HG02938 (cell line): Measurements from ENCODE around the gene SLC30A1.
"Not testable (repeated sequence)": the region's sequence is repeated elsewhere in the genome, so short reads cannot be mapped to it uniquely, and the experiment has no call there.

Source experiments
- ATAC-seq: cut with Tn5 transposase; IDR thresholded peaks from one replicate; pipeline ENCODE4 v1.9.1; 2021; ENCODE audit warnings: mild to moderate bottlenecking, moderate library complexity; ENCODE audit not compliant: unreplicated experiment

SLC30A1 gene, protein sequence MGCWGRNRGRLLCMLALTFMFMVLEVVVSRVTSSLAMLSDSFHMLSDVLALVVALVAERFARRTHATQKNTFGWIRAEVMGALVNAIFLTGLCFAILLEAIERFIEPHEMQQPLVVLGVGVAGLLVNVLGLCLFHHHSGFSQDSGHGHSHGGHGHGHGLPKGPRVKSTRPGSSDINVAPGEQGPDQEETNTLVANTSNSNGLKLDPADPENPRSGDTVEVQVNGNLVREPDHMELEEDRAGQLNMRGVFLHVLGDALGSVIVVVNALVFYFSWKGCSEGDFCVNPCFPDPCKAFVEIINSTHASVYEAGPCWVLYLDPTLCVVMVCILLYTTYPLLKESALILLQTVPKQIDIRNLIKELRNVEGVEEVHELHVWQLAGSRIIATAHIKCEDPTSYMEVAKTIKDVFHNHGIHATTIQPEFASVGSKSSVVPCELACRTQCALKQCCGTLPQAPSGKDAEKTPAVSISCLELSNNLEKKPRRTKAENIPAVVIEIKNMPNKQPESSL

GRCh38 chr1:211578640-211579439, at the start of gene SLC30A1:
TSS of gene SLC30A1 (minus strand) at chr1:211579161. CDS start at chr1:211578612, 549 bp downstream.
- peak; percentile 84 for ATAC-seq

DNA sequence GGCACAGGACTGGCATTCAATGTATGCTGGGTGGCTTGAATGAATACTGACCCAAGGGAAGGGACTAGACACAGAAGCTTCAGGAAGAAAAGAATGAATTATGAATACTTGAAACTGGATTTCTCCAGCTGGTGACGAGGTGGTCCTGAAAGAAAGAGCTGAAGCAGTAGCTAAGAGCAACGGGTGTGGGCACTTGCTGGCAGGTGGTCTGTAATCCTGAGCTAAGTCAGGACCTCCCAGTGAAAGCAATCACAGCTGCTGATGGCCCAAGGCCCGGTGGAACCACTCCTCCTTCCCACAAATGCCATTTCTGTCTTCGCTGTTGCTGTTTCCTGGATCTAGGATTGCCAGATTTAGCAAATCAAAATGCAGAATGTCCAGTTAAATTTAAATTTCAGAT, 49.5 kb upstream of the SLC30A1 start:
- ATAC-seq = no peak

DNA sequence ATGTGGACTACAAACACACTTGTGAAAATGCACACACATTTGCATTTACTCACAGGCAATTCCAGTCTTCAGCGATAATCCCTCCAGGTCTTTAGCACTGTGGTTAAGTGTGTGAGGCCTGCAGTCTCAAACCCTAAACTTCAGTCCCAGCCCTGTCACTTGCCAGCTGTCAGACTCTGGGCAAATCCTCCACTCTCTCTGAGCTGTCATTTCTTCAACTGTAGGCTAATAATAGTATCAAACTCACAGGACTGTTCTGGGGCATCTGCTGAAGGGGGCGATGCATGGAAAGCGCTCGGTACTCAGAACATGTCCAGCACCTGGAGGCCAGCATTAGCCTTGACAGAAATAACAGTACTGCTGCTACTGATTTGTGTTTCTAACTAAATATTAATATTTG, 48.3 kb upstream of the SLC30A1 start:
- ATAC-seq = no peak

DNA sequence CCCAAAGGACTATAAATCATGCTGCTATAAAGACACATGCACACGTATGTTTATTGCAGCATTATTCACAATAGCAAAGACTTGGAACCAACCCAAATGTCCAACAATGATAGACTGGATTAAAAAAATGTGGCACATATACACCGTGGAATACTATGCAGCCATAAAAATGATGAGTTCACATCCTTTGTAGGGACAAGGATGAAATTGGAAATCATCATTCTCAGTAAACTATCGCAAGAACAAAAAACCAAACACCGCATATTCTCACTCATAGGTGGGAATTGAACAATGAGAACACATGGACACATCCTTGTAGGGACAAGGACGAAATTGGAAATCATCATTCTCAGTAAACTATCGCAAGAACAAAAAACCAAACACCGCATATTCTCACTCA, 46.9 kb upstream of the SLC30A1 start:
- ATAC-seq = not testable (repeated sequence)

- no peak for ATAC-seq
These were observed 46.1 kb upstream of the SLC30A1 start for GRCh38 chr1:211625040-211625439.

DNA sequence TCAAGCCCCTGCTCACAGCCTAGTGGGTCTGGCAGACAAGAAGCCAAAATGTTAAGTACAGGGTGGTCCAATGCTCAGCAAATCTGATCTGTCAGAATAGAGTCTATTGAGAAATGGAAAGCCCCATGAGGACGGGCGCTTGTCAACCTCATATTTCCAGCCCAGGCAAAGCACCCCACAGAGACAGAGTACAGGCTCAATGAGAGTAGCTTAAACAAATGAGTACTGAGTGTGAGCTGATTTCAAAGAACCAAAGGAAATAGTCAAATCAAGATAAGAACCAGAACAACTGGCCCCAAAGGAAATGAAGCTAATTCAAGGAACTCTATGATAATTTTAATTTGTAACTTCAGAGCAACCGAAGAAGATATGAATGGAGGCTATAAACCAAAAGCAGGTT, 44.6 kb upstream of the SLC30A1 start:
- ATAC-seq = no peak

DNA sequence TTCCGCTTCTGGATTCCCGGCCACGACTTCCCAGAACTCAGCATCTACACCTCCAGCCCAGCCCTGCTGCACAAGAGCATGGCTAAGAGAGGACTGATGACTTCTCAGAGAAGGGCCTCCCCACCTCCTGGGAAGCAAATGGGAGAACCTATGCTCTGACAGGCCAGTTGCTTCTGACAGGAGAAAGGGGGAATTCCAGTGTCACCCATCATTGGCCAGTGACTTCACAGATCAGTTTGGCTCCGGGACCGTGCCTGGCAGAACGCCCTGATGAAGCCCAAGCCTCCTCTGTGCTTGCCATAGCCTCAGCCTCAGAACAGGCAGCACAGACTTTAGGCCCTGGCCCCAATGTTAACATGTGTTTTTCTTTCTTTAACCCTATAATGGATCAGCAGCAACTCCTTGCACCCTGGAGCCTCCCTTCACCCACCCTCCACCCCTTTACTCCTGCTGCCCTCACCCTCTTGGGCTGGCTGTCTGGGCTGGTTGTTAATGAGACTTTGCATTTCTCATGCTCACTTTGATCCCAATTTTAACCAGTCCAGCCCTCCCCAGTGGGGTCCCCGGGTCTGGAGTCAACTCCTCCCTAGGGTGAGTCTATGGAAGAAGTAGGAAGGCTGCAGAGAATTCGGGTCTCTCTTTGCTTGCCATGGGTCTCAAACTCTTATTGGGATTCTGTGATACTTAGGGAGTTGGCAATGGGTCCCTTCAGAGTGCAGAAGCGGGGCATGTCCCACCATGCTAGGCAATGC, 42.7 kb upstream of the SLC30A1 start:
- no peak for ATAC-seq

GRCh38 chr1:211620097-211620496, 41.1 kb upstream of the SLC30A1 start:
- no peak for ATAC-seq

DNA sequence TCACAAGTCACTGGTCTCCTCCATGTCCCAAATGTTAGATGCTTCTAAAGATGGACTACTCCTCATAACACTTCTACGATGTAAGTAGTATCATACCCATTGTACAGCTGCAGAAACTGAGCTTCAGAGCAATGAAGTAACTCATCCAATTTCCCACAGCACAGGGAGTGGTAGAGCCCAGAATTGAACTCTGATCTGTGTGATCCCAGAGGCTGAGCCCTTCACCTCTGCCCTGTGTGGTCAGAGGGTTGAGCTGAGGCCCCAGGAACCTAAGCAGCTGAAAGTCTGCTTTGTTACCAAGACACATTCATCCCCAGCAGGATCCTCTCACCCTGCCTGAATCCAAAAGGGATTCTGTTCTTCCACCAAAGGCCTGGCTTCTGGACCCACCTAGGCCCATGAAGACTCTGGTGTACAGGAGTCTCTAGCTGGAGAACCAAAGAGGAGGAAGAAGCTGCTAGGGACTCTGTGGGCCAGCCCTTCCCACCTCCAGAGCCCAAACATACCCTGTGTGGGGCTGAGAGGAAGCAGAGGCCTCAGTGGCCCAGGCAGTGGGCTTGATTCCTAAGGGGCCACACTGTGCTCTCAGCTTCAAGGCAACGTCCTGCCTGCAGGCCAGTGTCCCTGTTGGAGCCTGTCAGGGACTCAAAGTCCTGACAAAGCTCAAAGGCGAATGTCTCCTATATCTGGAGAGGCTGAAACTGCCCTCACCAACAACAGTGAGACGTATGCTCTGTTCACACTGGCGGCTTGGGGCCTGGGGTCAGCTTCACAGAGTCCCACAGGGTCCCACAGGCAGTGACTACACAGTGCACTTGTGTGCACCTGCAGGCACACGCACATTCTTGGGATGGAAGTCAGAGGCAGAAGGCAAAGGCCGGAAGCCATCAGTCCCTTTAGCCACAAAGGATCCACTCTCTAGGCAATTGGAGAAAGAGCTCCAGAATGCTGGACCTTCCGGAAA, 40.4 kb upstream of the SLC30A1 start:
- no peak for ATAC-seq

DNA sequence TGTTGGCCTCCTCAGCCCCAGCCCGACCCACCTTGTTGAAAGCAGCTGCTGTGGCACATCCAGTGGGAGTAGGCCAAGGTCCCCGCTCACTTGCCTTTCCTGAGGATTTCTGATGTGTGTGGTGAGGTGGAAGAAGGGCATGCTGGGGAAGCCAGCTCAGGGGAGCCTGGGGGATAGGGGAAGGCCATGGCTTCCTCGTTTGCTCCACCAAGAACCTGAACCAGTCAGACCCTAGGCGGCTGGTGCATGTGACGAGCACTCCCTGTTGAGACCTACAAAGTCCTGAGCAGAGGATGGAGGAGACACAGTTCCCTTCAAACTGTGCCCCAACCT, 38.0 kb upstream of the SLC30A1 start:
- no peak for ATAC-seq

DNA sequence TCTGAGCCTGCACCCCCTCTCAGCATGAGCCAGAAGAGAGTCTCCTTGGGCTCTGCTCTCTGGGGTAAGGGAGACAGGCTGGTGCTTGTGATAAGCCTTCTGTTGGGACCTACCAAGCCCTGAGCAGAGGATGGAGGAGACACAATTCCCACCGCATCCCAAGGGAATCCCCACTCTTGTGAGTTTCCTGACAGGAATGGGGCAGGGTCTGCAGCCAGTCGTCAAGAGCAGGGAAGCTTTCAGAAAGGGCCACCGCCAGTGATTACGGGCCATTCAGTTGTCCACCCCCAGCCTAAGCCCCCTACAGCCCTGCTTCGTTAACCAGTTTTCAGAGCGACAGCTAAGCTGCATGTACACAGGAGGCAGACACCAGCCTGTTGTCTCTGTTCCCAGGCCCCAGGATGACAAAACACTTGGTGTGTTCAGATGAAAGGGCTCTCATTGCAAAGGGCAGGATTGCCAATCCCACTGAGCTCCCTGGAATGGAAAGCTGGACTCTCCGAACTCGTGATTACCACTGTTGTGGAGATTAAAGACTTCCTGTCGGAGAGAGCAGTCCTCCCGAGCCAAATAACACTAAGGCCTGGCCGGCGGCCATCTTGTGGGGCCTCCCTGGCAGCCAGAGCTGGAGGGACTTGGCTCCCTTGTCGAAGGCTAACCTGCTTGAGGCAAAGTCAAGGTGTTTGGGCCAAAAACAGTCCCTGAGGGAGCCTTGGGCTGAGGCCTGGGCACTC, 37.4 kb upstream of the SLC30A1 start:
- ATAC-seq = no peak

- ATAC-seq = no peak
These were observed 35.7 kb upstream of the SLC30A1 start for GRCh38 chr1:211614615-211615014.

- no peak for ATAC-seq
These were observed 35.0 kb upstream of the SLC30A1 start for GRCh38 chr1:211613951-211614350.

DNA sequence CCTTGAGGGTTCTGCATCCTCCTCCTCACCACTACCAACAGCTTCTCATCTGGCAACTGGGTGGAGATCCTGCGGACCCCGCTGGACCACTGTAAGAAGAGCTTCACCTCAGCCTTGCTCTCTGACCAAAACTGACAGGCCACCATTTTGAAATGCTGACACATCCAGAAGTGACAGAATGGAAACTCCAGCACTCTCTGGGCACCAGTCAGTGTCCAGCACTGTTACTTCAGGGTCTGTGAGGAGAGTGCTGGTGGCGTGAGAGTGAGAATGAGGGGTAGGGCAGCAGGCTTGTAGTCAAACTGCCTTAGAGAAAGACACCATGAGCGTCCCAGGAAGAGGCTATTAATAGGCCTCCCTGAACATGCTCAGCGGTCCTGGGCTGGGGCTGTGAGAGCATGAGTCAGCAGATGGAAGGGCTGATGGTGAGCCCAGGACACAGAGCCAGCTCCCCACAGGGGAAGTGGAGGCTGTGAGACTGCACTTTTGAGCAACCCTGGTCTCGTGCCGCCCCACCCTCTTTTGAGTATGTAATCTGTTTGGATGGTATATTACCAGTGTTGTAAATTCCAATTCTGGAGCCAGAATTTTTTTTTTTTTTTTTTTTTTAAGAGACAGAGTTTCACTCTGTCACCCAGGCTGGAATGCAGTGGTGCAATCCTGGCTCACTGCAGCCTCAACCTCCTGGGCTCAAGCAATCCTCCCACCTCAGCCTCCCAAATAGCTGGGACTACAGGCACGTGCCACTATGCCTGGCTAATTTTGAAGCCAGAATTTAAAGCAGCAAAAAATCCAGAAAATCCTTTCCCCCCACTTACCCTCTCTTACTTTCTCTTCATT, 34.4 kb upstream of the SLC30A1 start:
- no peak for ATAC-seq

GRCh38 chr1:211612786-211613107, 33.8 kb upstream of the SLC30A1 start:
- no peak for ATAC-seq

DNA sequence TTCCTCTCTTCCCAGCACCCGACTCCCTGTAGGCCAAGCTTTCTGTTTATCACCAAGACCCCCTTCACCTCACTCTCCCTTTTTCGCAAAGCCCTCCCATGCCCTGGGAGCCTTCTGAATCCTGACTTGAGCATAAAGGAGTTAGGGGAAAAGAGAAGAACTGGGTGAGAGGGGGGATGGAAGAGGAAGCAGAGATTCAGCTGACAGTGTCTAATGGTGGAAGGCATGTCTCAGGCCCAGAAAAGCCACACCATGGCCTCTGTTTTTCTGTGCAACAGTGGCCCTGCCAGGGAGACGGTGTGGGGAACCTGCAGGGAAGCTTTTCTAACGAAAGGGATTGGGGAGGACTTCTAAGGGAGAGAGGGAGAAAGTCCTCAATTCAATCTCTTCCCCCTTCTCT, 32.9 kb upstream of the SLC30A1 start:
- no peak for ATAC-seq

GRCh38 chr1:211610779-211611556, 32.0 kb upstream of the SLC30A1 start:
- no peak for ATAC-seq
